Ascending aorta (tissue), 2 donors: ENCODE measurements around the gene FITM1. TPM values are rescaled to one million over a fixed set of nuclear protein-coding genes. Genes with fewer than 3 reads are reported as not detected.

Experiments used
- DNase-seq, 2 donors: peaks; one replicate each; pipeline ENCODE4 v3.0.0-alpha.2; 2019; ENCODE audit warnings: low spot score in 2 of 2
- H3K27ac ChIP-seq, 2 donors: fragments of 200-600 bp; sonication (generic); one replicate each; pipeline ENCODE4 v1.5.1; 2016 to 2017; ENCODE audit warnings: mild to moderate bottlenecking in 1 of 2
- H3K27me3 ChIP-seq: fragments of 200-600 bp; sonication (generic); one replicate; pipeline ENCODE4 v1.5.1; 2017
- H3K36me3 ChIP-seq, 2 donors: fragments of 200-600 bp; sonication (generic); one replicate each; pipeline ENCODE4 v1.5.1; 2016
- H3K4me1 ChIP-seq, 2 donors: fragments of 200-600 bp; sonication (generic); one replicate each; pipeline ENCODE4 v1.5.1; 2016 to 2017; ENCODE audit warnings: mild to moderate bottlenecking in 1 of 2
- H3K4me3 ChIP-seq, 2 donors: fragments of 200-600 bp; sonication (generic); one replicate each; pipeline ENCODE4 v1.5.1; 2016 to 2017; ENCODE audit warnings: mild to moderate bottlenecking in 1 of 2
- H3K9me3 ChIP-seq, 2 donors: fragments of 200-600 bp; sonication (generic); one replicate each; pipeline ENCODE4 v1.5.1; 2016
- intact Hi-C: fragments of 100-400 bp; cut with DNase I; formaldehyde crosslinking; loops from one replicate; pipeline ENCODE4 v1.15.1; 2023
- total RNA-seq: library from RNA; depleted of rRNA; stranded (reverse); fragments of >200 nt; gene quantifications from one replicate; pipeline ENCODE4 v1.1.0, GENCODE V29; 2016
- TF ChIP-seq, protein P1 (sequence below), 3 experiments: fragments of 200-600 bp in 2 of 3; fragments of 450-650 bp in 1 of 3; sonication (generic) in 2 of 3; IDR thresholded peaks; one replicate each; pipeline ENCODE4 v1.5.1; 2016 to 2019; ENCODE audit warnings: antibody characterized with exemption in 3 of 3, mild to moderate bottlenecking in 1 of 3, moderate library complexity in 1 of 3

FITM1 gene
- total RNA-seq, 1 donor from 2014 or later: not detected

DNA sequence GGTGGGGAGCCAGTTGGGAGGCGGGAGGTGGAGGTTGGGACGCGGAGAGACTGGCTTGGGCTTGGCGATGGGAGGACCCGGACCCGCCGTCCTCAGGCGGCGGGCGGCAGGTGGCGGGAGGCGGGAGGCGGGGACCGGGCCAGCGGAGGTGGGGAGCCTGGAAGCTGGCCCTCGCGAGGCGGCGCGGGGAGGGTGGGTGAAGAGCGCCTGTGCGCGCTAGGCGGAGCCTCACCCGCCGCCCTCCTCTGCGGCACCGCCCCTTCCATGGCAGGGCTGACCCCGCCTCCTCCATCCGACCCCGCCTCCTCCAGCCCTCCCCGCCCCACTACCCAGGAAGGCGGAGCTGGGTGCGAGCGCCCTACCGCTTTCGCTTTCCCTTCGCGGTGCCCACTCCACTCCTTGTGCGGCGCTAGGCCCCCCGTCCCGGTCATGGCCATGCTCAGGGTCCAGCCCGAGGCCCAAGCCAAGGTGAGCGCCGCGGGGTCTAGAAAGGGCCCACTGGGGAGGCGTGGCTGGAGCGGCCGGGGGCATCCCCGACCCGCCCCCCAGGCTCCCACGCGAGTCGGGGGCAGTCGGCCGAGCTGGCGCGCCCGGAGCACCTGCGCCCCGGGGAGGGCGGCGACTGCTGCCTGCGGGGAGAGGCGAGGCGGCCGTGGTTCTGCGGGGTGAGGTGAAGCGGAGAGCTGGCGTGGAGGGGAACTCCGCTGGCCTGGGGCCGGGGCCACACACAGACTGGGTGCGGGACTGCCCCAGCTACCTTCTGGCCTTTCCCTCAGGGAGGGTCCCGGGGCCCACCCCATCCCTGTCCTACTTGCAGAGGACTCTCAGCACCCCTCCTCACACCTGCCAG lies 5.6 kb downstream of the FITM1 start, which contains the start of gene PSME1:
Gene PSME1, plus strand, starts transcription at position 361 of the 850 bp plus-strand sequence. Its CDS starts 69 bp downstream, at position 430.
- H3K27ac ChIP-seq: peak within 1 kb of the TSS; percentile 80 to 91
- no peaks in the 10 kb centered on the region for H3K27me3 ChIP-seq
- DNase-seq: peak; percentile 66 to 94
- peaks cover 11 to 18% of the 10 kb centered on the region in 2 donors for H3K36me3 ChIP-seq
- H3K9me3 ChIP-seq: no peaks in the 10 kb centered on the region
- H3K4me1 ChIP-seq: peaks cover 5 to 27% of the 10 kb centered on the region in 2 donors
- TF ChIP-seq, protein P1, sequence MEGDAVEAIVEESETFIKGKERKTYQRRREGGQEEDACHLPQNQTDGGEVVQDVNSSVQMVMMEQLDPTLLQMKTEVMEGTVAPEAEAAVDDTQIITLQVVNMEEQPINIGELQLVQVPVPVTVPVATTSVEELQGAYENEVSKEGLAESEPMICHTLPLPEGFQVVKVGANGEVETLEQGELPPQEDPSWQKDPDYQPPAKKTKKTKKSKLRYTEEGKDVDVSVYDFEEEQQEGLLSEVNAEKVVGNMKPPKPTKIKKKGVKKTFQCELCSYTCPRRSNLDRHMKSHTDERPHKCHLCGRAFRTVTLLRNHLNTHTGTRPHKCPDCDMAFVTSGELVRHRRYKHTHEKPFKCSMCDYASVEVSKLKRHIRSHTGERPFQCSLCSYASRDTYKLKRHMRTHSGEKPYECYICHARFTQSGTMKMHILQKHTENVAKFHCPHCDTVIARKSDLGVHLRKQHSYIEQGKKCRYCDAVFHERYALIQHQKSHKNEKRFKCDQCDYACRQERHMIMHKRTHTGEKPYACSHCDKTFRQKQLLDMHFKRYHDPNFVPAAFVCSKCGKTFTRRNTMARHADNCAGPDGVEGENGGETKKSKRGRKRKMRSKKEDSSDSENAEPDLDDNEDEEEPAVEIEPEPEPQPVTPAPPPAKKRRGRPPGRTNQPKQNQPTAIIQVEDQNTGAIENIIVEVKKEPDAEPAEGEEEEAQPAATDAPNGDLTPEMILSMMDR (IDR thresholded peaks at IDR 0.05): peak in 1 of 3 experiments; percentile 16
- intact Hi-C loops: loop anchor here (1.0 kb wide), 2 partner anchors 21 to 25 kb away; partner anchors contain the start of gene IRF9
- peak within 1 kb of the TSS; percentile 82 to 96 for H3K4me3 ChIP-seq

DNA sequence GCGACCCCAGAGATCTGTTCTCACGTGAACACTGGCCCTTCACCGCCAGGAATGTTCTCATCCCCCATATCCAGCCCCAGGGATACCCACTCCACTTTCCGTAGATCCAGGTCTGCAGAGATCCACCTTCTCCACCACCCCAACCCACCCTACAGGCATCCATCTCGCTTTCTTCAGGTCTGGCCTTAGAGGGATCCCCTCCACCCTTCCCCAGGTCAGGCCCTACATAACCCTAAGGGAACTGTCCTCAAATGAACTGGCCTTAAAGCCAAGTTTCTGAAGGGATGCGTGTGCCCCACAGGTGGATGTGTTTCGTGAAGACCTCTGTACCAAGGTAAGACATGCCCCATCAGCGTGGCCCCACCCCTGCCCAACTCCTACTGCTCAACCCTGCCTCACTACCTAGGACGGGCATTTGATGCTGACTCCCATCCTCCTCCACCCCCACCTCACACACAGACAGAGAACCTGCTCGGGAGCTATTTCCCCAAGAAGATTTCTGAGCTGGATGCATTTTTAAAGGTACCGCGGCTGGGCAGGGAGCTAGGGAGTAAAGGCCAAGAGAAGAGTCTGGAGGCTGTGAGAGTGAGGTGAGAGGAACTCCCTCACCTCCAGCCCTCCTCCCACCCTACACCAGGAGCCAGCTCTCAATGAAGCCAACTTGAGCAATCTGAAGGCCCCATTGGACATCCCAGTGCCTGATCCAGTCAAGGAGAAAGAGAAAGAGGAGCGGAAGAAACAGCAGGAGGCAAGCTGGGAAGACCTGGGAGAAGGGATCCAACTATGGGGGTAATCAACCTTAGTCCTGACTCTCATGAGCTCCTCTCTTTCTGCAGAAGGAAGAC lies 6.4 kb downstream of the FITM1 start:
- H3K27ac ChIP-seq: peak overlapping the region; percentile 80 to 91
- intact Hi-C loops: loop anchor here (1.0 kb wide), 2 partner anchors 22 to 24 kb away; partner anchors contain the start of gene IRF9
- H3K9me3 ChIP-seq: no peaks in the 10 kb centered on the region
- DNase-seq: no peak
- H3K27me3 ChIP-seq: no peaks in the 10 kb centered on the region
- H3K4me3 ChIP-seq: peak overlapping the region; percentile 82 to 96
- TF ChIP-seq, protein P1 (IDR thresholded peaks at IDR 0.05): no peak
- H3K36me3 ChIP-seq: peaks cover 11 to 18% of the 10 kb centered on the region in 2 donors
- peaks cover 5 to 27% of the 10 kb centered on the region in 2 donors for H3K4me1 ChIP-seq

DNA sequence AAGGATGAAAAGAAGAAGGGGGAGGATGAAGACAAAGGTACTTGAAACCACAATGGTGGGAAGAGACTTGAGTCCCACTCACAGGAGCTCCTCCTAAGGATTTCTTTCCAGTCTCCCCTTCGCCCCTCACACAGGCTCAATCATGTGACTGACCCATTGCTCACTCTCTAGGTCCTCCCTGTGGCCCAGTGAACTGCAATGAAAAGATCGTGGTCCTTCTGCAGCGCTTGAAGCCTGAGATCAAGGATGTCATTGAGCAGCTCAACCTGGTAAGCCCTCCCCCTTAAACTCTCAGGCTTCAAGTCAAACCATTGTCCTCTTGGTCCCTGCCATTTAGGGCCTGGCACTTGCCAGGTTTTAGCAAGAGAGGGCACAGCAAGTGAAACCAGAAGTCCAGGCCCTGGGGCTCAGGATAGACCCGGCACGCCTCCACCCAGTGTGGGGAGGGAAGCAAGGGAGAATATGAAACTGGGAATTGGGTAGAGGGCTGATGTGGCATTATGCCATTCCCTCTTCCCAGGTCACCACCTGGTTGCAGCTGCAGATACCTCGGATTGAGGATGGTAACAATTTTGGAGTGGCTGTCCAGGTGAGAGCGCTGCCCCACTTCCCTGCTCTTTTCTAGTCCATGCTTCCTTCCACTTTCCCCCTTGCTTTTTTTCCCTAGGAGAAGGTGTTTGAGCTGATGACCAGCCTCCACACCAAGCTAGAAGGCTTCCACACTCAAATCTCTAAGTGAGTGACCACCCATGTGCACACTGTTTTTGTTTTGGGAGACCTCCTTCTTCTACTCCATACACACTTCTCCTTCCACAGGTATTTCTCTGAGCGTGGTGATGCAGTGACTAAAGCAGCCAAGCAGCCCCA lies 7.3 kb downstream of the FITM1 start:
- intact Hi-C loops: no loop called here
- TF ChIP-seq, protein P1 (IDR thresholded peaks at IDR 0.05): no peak
- Histone ChIP-seq H3K27me3 (no peaks in the 10 kb centered on the region), H3K9me3 (no peaks in the 10 kb centered on the region), H3K4me1 (peaks cover 9 to 31% of the 10 kb centered on the region in 2 donors), H3K27ac (peak overlapping the region; percentile 31 to 91), H3K36me3 (peaks cover 11 to 18% of the 10 kb centered on the region in 2 donors), H3K4me3 (no peak overlapping the region)
- no peak for DNase-seq

DNA sequence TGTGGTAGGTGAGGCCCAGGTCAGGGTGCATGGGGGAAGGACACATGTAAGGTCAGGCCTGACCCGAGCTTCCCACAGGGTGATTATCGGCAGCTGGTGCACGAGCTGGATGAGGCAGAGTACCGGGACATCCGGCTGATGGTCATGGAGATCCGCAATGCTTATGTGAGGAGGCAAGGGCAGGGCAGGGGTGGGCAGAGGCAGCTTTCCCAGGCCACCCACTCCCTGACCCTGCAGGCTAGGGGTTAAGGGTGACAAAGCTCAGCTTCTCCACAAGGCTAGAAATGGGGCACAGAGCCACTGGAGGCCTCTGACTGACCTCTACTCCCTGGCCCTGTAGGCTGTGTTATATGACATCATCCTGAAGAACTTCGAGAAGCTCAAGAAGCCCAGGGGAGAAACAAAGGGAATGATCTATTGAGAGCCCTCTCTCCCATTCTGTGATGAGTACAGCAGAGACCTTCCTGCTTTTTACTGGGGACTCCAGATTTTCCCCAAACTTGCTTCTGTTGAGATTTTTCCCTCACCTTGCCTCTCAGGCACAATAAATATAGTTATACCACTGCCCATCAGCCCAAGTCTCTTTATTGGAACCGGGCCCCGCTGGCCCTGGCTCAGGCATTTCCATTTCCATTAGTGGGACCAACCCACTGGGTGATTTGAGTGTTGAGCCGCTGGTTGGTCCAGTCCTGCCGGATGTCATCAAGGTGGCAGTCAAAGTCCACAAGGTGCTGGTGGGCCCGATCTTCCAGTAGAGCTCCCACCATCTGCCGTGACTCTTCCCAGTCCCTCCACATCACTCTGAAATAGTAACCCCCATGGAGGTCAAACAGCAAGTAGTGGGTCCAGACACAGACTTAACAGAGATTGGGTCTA lies 8.2 kb downstream of the FITM1 start:
- H3K4me3 ChIP-seq: no peak overlapping the region
- H3K4me1 ChIP-seq: peaks cover 9 to 31% of the 10 kb centered on the region in 2 donors
- DNase-seq: no peak
- no peaks in the 10 kb centered on the region for H3K9me3 ChIP-seq
- H3K27ac ChIP-seq: no peak overlapping the region
- TF ChIP-seq, protein P1 (IDR thresholded peaks at IDR 0.05): no peak
- peaks cover 11 to 18% of the 10 kb centered on the region in 2 donors for H3K36me3 ChIP-seq
- intact Hi-C loops: no loop called here
- no peaks in the 10 kb centered on the region for H3K27me3 ChIP-seq
